Adrenal gland (tissue), 12 donors: ENCODE results near the gene FAM9C. TPM values are rescaled to one million over a fixed set of nuclear protein-coding genes. Genes with fewer than 3 reads are reported as not detected.

Experiments used
- DNase-seq, 7 donors: peaks; one replicate each; pipeline ENCODE4 v3.0.0-alpha.2; 2019 to 2020
- H3K27ac ChIP-seq, 5 donors: fragments of 200-600 bp; sonication (generic) in 4 of 5; 1 replicate in 3 of 5; 2 replicates in 2 of 5; pipeline versions ENCODE4 v1.5.1 to v1.8.0; 2016 to 2020; ENCODE audit warnings: mild to moderate bottlenecking in 1 of 5
- H3K27me3 ChIP-seq: fragments of 200-600 bp; 2 replicates; pipeline ENCODE4 v1.8.0; 2021
- H3K36me3 ChIP-seq, 2 donors: fragments of 200-600 bp; replicated peaks in 1 of 2; 1 replicate in 1 of 2; 2 replicates in 1 of 2; pipeline versions ENCODE4 v1.5.1 to v1.8.0; 2018 to 2022
- H3K4me1 ChIP-seq, 2 donors: fragments of 200-600 bp; replicated peaks in 1 of 2; 1 replicate in 1 of 2; 2 replicates in 1 of 2; pipeline versions ENCODE4 v1.5.1 to v1.8.0; 2018 to 2021
- H3K4me3 ChIP-seq, 4 donors: fragments of 200-600 bp; sonication (generic) in 3 of 4; one replicate each; pipeline ENCODE4 v1.5.1; 2016 to 2018
- H3K9me3 ChIP-seq, 3 donors: fragments of 200-600 bp; sonication (generic) in 1 of 3; replicated peaks in 1 of 3; 1 replicate in 2 of 3; 2 replicates in 1 of 3; pipeline versions ENCODE4 v1.5.1 to v1.8.0; 2016 to 2021
- CTCF ChIP-seq, 6 experiments: fragments of 450-650 bp in 4 of 6; fragments of 200-600 bp in 2 of 6; sonication (generic) in 1 of 6; IDR thresholded peaks; 1 replicate in 5 of 6; 2 replicates in 1 of 6; pipeline versions ENCODE4 v1.5.1 to v1.8.0; 2016 to 2021; ENCODE audit warnings: antibody characterized with exemption in 6 of 6, mild to moderate bottlenecking in 2 of 6, moderate library complexity in 1 of 6
- POLR2A ChIP-seq, 2 donors: fragments of 450-650 bp; IDR thresholded peaks; one replicate each; pipeline ENCODE4 v1.6.1; 2017; ENCODE audit warnings: antibody characterized with exemption in 2 of 2, mild to moderate bottlenecking in 2 of 2, moderate library complexity in 1 of 2
- WGBS, 4 donors: extraction: QIAGEN DNeasy Blood & Tissue Kit in 2 of 4; methylation state at CpG; one replicate each; pipeline versions ENCODE4 v1.1.5 to v1.1.7; 2013 to 2017; 5-methylcytosine and 5-hydroxymethylcytosine counted together
- intact Hi-C, 2 donors: fragments of 100-400 bp; cut with DNase I; formaldehyde crosslinking; loops; one replicate each; pipeline versions ENCODE4 v1.14.1 to v1.15.0; 2022 to 2023
- polyA plus RNA-seq, 3 donors: library from polyadenylated mRNA; stranded (reverse); fragments of 200-250 nt in 2 of 3; fragments of 350-450 nt in 1 of 3; fragmentation: Illumina TruSeq in 1 of 3; extraction: RNeasy Lipid Tissue Mini Kit (QIAGEN cat#74804) in 1 of 3; gene quantifications; one replicate each; pipeline ENCODE4 v1.2.3, GENCODE V29; 2013 to 2014
- total RNA-seq, 9 donors: library from RNA; depleted of rRNA in 4 of 9; stranded (reverse); fragments of >200 nt in 4 of 9; fragments of 120-200 nt in 1 of 9; fragmentation: NEBNext Ultra II Directional in 1 of 9; extraction: Animal tissue kit (Norgen Biotek cat#: 25700) in 1 of 9; gene quantifications; one replicate each; pipeline versions ENCODE4 v1.1.0 to v1.2.4, GENCODE V29; 2013 to 2023
- donor health status: healthy with polysubstance abuse.
- donor health status: Bipolar disorder and iron deficiency.
- donor health status: DM: yes; HTN: yes; CAD: no.
- donor health status: DM: no; HTN: no; CAD: no.
- donor health status: DM: no; HTN: no; CAD: no.
- donor health status: DM: yes; HTN: yes; CAD: no.

Gene FAM9C
- total and polyA plus RNA-seq, 12 donors, result 0.03 to 0.14 TPM; not detected in 10

- no peak for TF ChIP-seq CTCF (IDR thresholded peaks at IDR 0.05)
- TF ChIP-seq POLR2A (IDR thresholded peaks at IDR 0.05), result no peak
- Histone ChIP-seq H3K27me3 (no peaks in the 10 kb centered on the region), H3K4me3 (no peak overlapping the region), H3K36me3 (no peaks in the 10 kb centered on the region), H3K9me3 (no peaks in the 10 kb centered on the region), H3K27ac (no peak overlapping the region), H3K4me1 (no peaks in the 10 kb centered on the region)
- intact Hi-C loops, result no loop called here
- 76 to 94% (median 89%) methylated on average over 1 of the region's 1 CpG for WGBS, 4 donors
- no peak for DNase-seq
Observed at GRCh38 chrX:13051167-13051528, 6.7 kb upstream of the FAM9C start.

DNA sequence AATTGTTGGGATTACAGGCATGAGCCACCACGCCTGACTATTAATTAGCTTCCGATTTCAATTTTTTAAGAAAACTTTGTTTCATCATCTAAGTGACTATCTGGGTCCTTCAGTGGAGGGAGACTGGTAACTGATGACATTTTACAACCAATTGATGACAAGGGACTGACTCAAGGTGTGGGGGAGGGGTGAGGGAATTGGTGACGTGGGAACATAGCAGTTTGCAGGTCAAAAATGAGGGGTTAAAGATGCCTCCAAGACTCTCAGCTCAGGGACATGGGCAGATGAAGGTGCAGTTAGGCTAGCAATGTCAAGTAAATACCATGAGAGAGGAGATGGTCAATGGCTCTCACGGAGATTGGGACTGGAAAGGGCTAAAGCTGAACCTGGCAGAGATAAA lies 5.7 kb upstream of the FAM9C start:
- intact Hi-C loops, result no loop called here
- Histone ChIP-seq H3K4me1 (no peaks in the 10 kb centered on the region), H3K27me3 (no peaks in the 10 kb centered on the region), H3K9me3 (no peaks in the 10 kb centered on the region), H3K27ac (no peak overlapping the region), H3K36me3 (no peaks in the 10 kb centered on the region), H3K4me3 (no peak overlapping the region)
- DNase-seq, result no peak
- TF ChIP-seq POLR2A (IDR thresholded peaks at IDR 0.05) (no peak), CTCF (IDR thresholded peaks at IDR 0.05) (no peak)
- WGBS, 4 donors, result 81 to 92% (median 87%) methylated on average over 4 of the region's 4 CpGs

- no peak overlapping the region for H3K4me3 ChIP-seq
- H3K27ac ChIP-seq, result no peak overlapping the region
- H3K36me3 ChIP-seq, result no peaks in the 10 kb centered on the region
- TF ChIP-seq POLR2A (IDR thresholded peaks at IDR 0.05) (no peak), CTCF (IDR thresholded peaks at IDR 0.05) (no peak)
- no peaks in the 10 kb centered on the region for H3K9me3 ChIP-seq
- no peaks in the 10 kb centered on the region for H3K4me1 ChIP-seq
- DNase-seq, result no peak
- WGBS, 4 donors, result 67 to 92% (median 82%) methylated on average over 1 of the region's 1 CpG
- no peaks in the 10 kb centered on the region for H3K27me3 ChIP-seq
- intact Hi-C loops, result no loop called here
Observed at GRCh38 chrX:13048280-13048679, 3.9 kb upstream of the FAM9C start.

GRCh38 chrX:13047759-13048158 lies 3.3 kb upstream of the FAM9C start:
- Histone ChIP-seq H3K27ac (no peak overlapping the region), H3K36me3 (no peaks in the 10 kb centered on the region), H3K9me3 (no peaks in the 10 kb centered on the region), H3K4me3 (no peak overlapping the region), H3K27me3 (no peaks in the 10 kb centered on the region), H3K4me1 (no peaks in the 10 kb centered on the region)
- no peak for TF ChIP-seq CTCF (IDR thresholded peaks at IDR 0.05)
- no peak for TF ChIP-seq POLR2A (IDR thresholded peaks at IDR 0.05)
- DNase-seq, result no peak
- WGBS, 4 donors, result 77 to 100% (median 83%) methylated on average over 2 to 3 of the region's 3 CpGs
- intact Hi-C loops, result no loop called here
